NOMO-1 treated with dmso at 0.1 percent for 144 hours (cell line): ENCODE results near the gene FGGY.
"Not testable (repeated sequence)": the region's sequence is repeated elsewhere in the genome, so short reads cannot be mapped to it uniquely, and the experiment has no call there.

Source experiments
- DNase-seq: peaks from one replicate; lab custom pipeline; 2025; ENCODE audit not compliant: unreplicated experiment; lab: John Stamatoyannopoulos, UW

The FGGY gene

GRCh38 chr1:59433440-59433813, 136.5 kb downstream of the FGGY start:
- no peak for DNase-seq

GRCh38 chr1:59434336-59434735, 137.4 kb downstream of the FGGY start:
- DNase-seq = no peak

GRCh38 chr1:59436637-59437036, 139.7 kb downstream of the FGGY start:
- DNase-seq = no peak

GRCh38 chr1:59438058-59438560, 141.2 kb downstream of the FGGY start:
- DNase-seq = no peak

- no peak for DNase-seq
Measured at GRCh38 chr1:59442492-59442891, 145.6 kb downstream of the FGGY start.

GRCh38 chr1:59443310-59443709, 146.4 kb downstream of the FGGY start:
- DNase-seq = no peak

GRCh38 chr1:59444520-59444919, 147.6 kb downstream of the FGGY start:
- no peak for DNase-seq

GRCh38 chr1:59445040-59445439, 148.1 kb downstream of the FGGY start:
- DNase-seq = peak; percentile 2

GRCh38 chr1:59446257-59446901, 149.5 kb downstream of the FGGY start:
- DNase-seq = no peak

GRCh38 chr1:59452026-59452425, 155.1 kb downstream of the FGGY start:
- DNase-seq = no peak

GRCh38 chr1:59452559-59452958, 155.7 kb downstream of the FGGY start:
- no peak for DNase-seq

GRCh38 chr1:59453297-59453968, 156.5 kb downstream of the FGGY start:
- peak; percentile 44 for DNase-seq

- no peak for DNase-seq
Measured at GRCh38 chr1:59455206-59455605, 158.3 kb downstream of the FGGY start.

- DNase-seq = no peak
Measured at GRCh38 chr1:59457786-59458185, 160.9 kb downstream of the FGGY start.

GRCh38 chr1:59458884-59459283, 162.0 kb downstream of the FGGY start:
- DNase-seq = no peak

- not testable (repeated sequence) for DNase-seq
Measured at GRCh38 chr1:59462942-59463341, 166.0 kb downstream of the FGGY start.

- not testable (repeated sequence) for DNase-seq
Measured at GRCh38 chr1:59465478-59465877, 168.6 kb downstream of the FGGY start.

- no peak for DNase-seq
Measured at GRCh38 chr1:59468828-59469428, 172.0 kb downstream of the FGGY start.

GRCh38 chr1:59471991-59472570, 175.2 kb downstream of the FGGY start:
- not testable (repeated sequence) for DNase-seq

- DNase-seq = no peak
Measured at GRCh38 chr1:59473831-59474230, 176.9 kb downstream of the FGGY start.

GRCh38 chr1:59474496-59474895, 177.6 kb downstream of the FGGY start:
- no peak for DNase-seq

GRCh38 chr1:59475737-59476136, 178.8 kb downstream of the FGGY start:
- no peak for DNase-seq
